H1 (cell line): Measurements from ENCODE around the gene CHN2. TPM values are rescaled to one million over a fixed set of nuclear protein-coding genes. Genes with fewer than 3 reads are reported as not detected.

Experiments
- CTCF ChIA-PET: fragments of 300-600 bp; sonication (Branson Sonifier 250); formaldehyde crosslinking; loops from one replicate; lab custom pipeline; 2021; ENCODE audit not compliant: partially characterized antibody; lab: Charles Lee
- POLR2A ChIA-PET: fragments of 300-600 bp; sonication (Branson Sonifier 250); formaldehyde crosslinking; loops from one replicate; lab custom pipeline; 2021; ENCODE audit warnings: inconsistent platforms; ENCODE audit not compliant: partially characterized antibody; lab: Charles Lee
- DNase-seq, 2 experiments: peaks; one replicate each; pipeline versions ENCODE4 v3.0.0 to v3.0.0-alpha.2; 2010 to 2022; ENCODE audit warnings: low spot score in 2 of 2, low read depth in 1 of 2, mixed read lengths in 1 of 2
- FAIRE-seq: peaks from 2 replicates; lab custom pipeline; 2011; peaks lifted over from hg19 to GRCh38; lab: Jason Lieb, UNC
- H2AFZ ChIP-seq: 2 replicates; pipeline ENCODE4 v1.8.1; 2012; ENCODE audit warnings: low read length, inconsistent platforms
- H2AK5ac ChIP-seq: 2 replicates; pipeline ENCODE4 v1.6.1; 2013; ENCODE audit warnings: low read depth, low read length
- H2BK120ac ChIP-seq: replicated peaks from 2 replicates; pipeline ENCODE3; 2013; ENCODE audit warnings: low read depth, low read length, inconsistent platforms
- H2BK12ac ChIP-seq: 2 replicates; pipeline ENCODE4 v1.6.1; 2013; ENCODE audit warnings: low read depth, low read length
- H2BK15ac ChIP-seq: 2 replicates; pipeline ENCODE4 v1.6.1; 2013; ENCODE audit warnings: low read length
- H2BK20ac ChIP-seq: 2 replicates; pipeline ENCODE4 v1.6.1; 2013; ENCODE audit warnings: low read length
- H2BK5ac ChIP-seq: 2 replicates; pipeline ENCODE4 v1.6.1; 2013; ENCODE audit warnings: low read depth, low read length
- H3K14ac ChIP-seq: 2 replicates; pipeline ENCODE4 v1.6.1; 2013; ENCODE audit warnings: inconsistent platforms; ENCODE audit not compliant: insufficient read length
- H3K18ac ChIP-seq: 2 replicates; pipeline ENCODE4 v1.6.1; 2013; ENCODE audit warnings: low read length; ENCODE audit errors: extremely low read depth
- H3K23ac ChIP-seq: 2 replicates; pipeline ENCODE4 v1.6.1; 2013; ENCODE audit warnings: inconsistent platforms; ENCODE audit not compliant: insufficient read length
- H3K23me2 ChIP-seq: 2 replicates; pipeline ENCODE4 v1.6.1; 2013; ENCODE audit warnings: low read depth, low read length
- H3K27ac ChIP-seq: 2 replicates; pipeline ENCODE4 v1.6.1; 2011; ENCODE audit warnings: low read depth, low read length, inconsistent platforms
- H3K27me3 ChIP-seq, 4 experiments: replicated peaks in 1 of 4; 1 replicate in 1 of 4; 2 replicates in 3 of 4; pipeline versions ENCODE4 v1.6.1 to v1.8.1; 2011 to 2013; ENCODE audit warnings: low read length in 3 of 4, mild to moderate bottlenecking in 3 of 4, inconsistent platforms in 2 of 4, mixed read lengths in 2 of 4, moderate library complexity in 1 of 4; ENCODE audit not compliant: control insufficient read depth in 3 of 4, insufficient read depth in 3 of 4; ENCODE audit errors: extremely low read depth in 1 of 4
- H3K36me3 ChIP-seq, 4 experiments: 2 replicates each; pipeline versions ENCODE4 v1.6.1 to v1.8.1; 2011 to 2013; ENCODE audit warnings: mild to moderate bottlenecking in 4 of 4, low read length in 3 of 4, moderate library complexity in 2 of 4, control low read depth in 1 of 4, inconsistent platforms in 1 of 4; ENCODE audit not compliant: insufficient read depth in 4 of 4, control insufficient read depth in 2 of 4
- H3K4ac ChIP-seq: replicated peaks from 2 replicates; pipeline ENCODE3; 2013; ENCODE audit warnings: low read length, low read depth, mixed read lengths, inconsistent platforms; ENCODE audit not compliant: insufficient read length
- H3K4me1 ChIP-seq, 4 experiments: replicated peaks in 1 of 4; 1 replicate in 1 of 4; 2 replicates in 3 of 4; pipeline versions ENCODE4 v1.6.1 to v1.8.1; 2011 to 2013; ENCODE audit warnings: low read length in 3 of 4, inconsistent platforms in 2 of 4, mixed read lengths in 1 of 4; ENCODE audit not compliant: insufficient read depth in 4 of 4, control insufficient read depth in 3 of 4
- H3K4me2 ChIP-seq, 2 experiments: 2 replicates each; pipeline versions ENCODE4 v1.6.1 to v1.8.1; 2011 to 2013; ENCODE audit warnings: low read depth in 2 of 2, low read length in 2 of 2, control low read depth in 1 of 2, inconsistent platforms in 1 of 2, mild to moderate bottlenecking in 1 of 2; ENCODE audit not compliant: insufficient read depth in 1 of 2
- H3K4me3 ChIP-seq, 4 experiments: fragments of 200-600, 300-600 bp in 1 of 4; sonication (generic), shearing (Covaris generic), sonication (Bioruptor Twin) in 1 of 4; 2 replicates each; pipeline versions ENCODE4 v1.5.1 to v1.8.1; 2011 to 2016; ENCODE audit warnings: low read length in 4 of 4, low read depth in 3 of 4, control low read depth in 2 of 4, inconsistent platforms in 2 of 4, mild to moderate bottlenecking in 2 of 4, mixed read lengths in 1 of 4, moderate library complexity in 1 of 4; ENCODE audit not compliant: insufficient read depth in 2 of 4; ENCODE audit errors: extremely low read depth in 1 of 4
- H3K56ac ChIP-seq: replicated peaks from 2 replicates; pipeline ENCODE3; 2013; ENCODE audit warnings: low read depth, mild to moderate bottlenecking, mixed read lengths, low read length, inconsistent platforms; ENCODE audit not compliant: insufficient read length
- H3K79me1 ChIP-seq: 2 replicates; pipeline ENCODE4 v1.6.1; 2013; ENCODE audit warnings: low read depth, low read length, control low read depth
- H3K79me2 ChIP-seq, 2 experiments: 2 replicates each; pipeline versions ENCODE4 v1.6.1 to v1.8.1; 2012 to 2013; ENCODE audit warnings: low read length in 2 of 2, mild to moderate bottlenecking in 2 of 2, inconsistent platforms in 1 of 2; ENCODE audit not compliant: insufficient read depth in 2 of 2, control insufficient read depth in 1 of 2
- H3K9ac ChIP-seq, 4 experiments: replicated peaks in 1 of 4; 1 replicate in 1 of 4; 2 replicates in 3 of 4; pipeline versions ENCODE4 v1.6.1 to v1.8.1; 2011 to 2013; ENCODE audit warnings: low read depth in 3 of 4, low read length in 3 of 4, control low read depth in 2 of 4, mild to moderate bottlenecking in 2 of 4, moderate library complexity in 2 of 4, inconsistent platforms in 1 of 4; ENCODE audit errors: extremely low read depth in 1 of 4
- H3K9me3 ChIP-seq, 2 experiments: 2 replicates each; pipeline versions ENCODE4 v1.6.1 to v1.8.1; 2012 to 2013; ENCODE audit warnings: mild to moderate bottlenecking in 2 of 2, moderate library complexity in 2 of 2, control low read depth in 1 of 2, inconsistent platforms in 1 of 2, low read depth in 1 of 2, low read length in 1 of 2, mixed read lengths in 1 of 2; ENCODE audit not compliant: insufficient read depth in 2 of 2
- H4K20me1 ChIP-seq, 2 experiments: replicated peaks in 1 of 2; 2 replicates each; pipeline versions ENCODE3 to v1.8.1; 2011 to 2013; ENCODE audit warnings: inconsistent platforms in 2 of 2, low read length in 2 of 2, mild to moderate bottlenecking in 1 of 2; ENCODE audit not compliant: insufficient read depth in 2 of 2, control insufficient read depth in 1 of 2
- H4K5ac ChIP-seq: 2 replicates; pipeline ENCODE4 v1.6.1; 2013; ENCODE audit warnings: low read length, low read depth, mixed read lengths, inconsistent platforms; ENCODE audit not compliant: insufficient read length
- H4K8ac ChIP-seq: 2 replicates; pipeline ENCODE4 v1.8.0; 2013; ENCODE audit warnings: mild to moderate bottlenecking, moderate library complexity, low read length, inconsistent platforms; ENCODE audit not compliant: insufficient read depth; ENCODE audit errors: extremely low read depth
- H4K91ac ChIP-seq: replicated peaks from 2 replicates; pipeline ENCODE3; 2013; ENCODE audit warnings: low read length, mixed read lengths, inconsistent platforms; ENCODE audit not compliant: insufficient read length
- BRCA1 ChIP-seq: IDR thresholded peaks from 2 replicates; pipeline ENCODE4 v1.6.1; 2012; ENCODE audit warnings: low read depth, low read length, improper control_type of control experiment
- FOSL1 ChIP-seq: IDR thresholded peaks from 2 replicates; pipeline ENCODE4 v1.6.1; 2011; ENCODE audit warnings: mild to moderate bottlenecking, low read depth, low read length, moderate library complexity; ENCODE audit not compliant: insufficient read depth
- MAFK ChIP-seq: IDR thresholded peaks from 2 replicates; pipeline ENCODE4 v1.6.1; 2012; ENCODE audit warnings: low read depth, mild to moderate bottlenecking, improper control_type of control experiment, low read length
- POLR2AphosphoS5 ChIP-seq: IDR thresholded peaks from 2 replicates; pipeline ENCODE4 v1.6.1; 2011; ENCODE audit warnings: low read depth, low read length
- RFX5 ChIP-seq: IDR thresholded peaks from 2 replicates; pipeline ENCODE4 v1.6.1; 2011; ENCODE audit warnings: low read depth, low read length, improper control_type of control experiment, borderline replicate concordance
- SIX5 ChIP-seq: IDR thresholded peaks from 2 replicates; pipeline ENCODE4 v1.6.1; 2011; ENCODE audit warnings: mild to moderate bottlenecking, low read depth, low read length
- SUZ12 ChIP-seq: fragments of 200-600 bp; sonication (generic); IDR thresholded peaks from 2 replicates; pipeline ENCODE4 v1.6.1; 2012; ENCODE audit warnings: mild to moderate bottlenecking, inconsistent platforms, low read length, moderate library complexity, mixed read lengths
- WGBS, 2 experiments: shearing (Covaris generic) in 1 of 2; methylation state at CpG; one replicate each; pipeline versions ENCODE4 v1.1.6 to v1.1.7; 2013 to 2015; ENCODE audit warnings: low lambda C conversion rate in 2 of 2, mixed read lengths in 2 of 2, inconsistent platforms in 1 of 2, low coverage in 1 of 2, missing lambda C conversion rate in 1 of 2; ENCODE audit not compliant: insufficient replicate concordance in 2 of 2, insufficient coverage in 1 of 2, insufficient read length in 1 of 2; ENCODE audit errors: extremely low coverage in 1 of 2, missing lambda C conversion rate in 1 of 2; 5-methylcytosine and 5-hydroxymethylcytosine counted together
- polyA plus RNA-seq, 7 experiments: library from polyadenylated mRNA; depleted of rRNA in 3 of 7; stranded (reverse) in 5 of 7; unstranded in 2 of 7; fragments of >200 nt in 5 of 7; fragments of 200-250 nt in 2 of 7; gene quantifications; 1 replicate in 5 of 7; 2 replicates in 1 of 7; 4 replicates in 1 of 7; pipeline versions ENCODE4 v1.2.1 to v1.2.3, GENCODE V29; 2011 to 2013; ENCODE audit warnings: missing spikeins in 2 of 7, mixed read lengths in 2 of 7
- total RNA-seq: library from RNA; stranded (reverse); fragmentation: NEBNext Ultra II Directional; extraction: Animal tissue kit (Norgen Biotek cat#: 25700); gene quantifications from 2 replicates; pipeline ENCODE4 v1.2.1, GENCODE V29; 2021

CHN2 gene
- total and polyA plus RNA-seq, 2 of the 8 experiments (the other 6 are each of a cell fraction or from before 2014, with no cell fraction given) = 2.9 to 4.8 TPM

DNA sequence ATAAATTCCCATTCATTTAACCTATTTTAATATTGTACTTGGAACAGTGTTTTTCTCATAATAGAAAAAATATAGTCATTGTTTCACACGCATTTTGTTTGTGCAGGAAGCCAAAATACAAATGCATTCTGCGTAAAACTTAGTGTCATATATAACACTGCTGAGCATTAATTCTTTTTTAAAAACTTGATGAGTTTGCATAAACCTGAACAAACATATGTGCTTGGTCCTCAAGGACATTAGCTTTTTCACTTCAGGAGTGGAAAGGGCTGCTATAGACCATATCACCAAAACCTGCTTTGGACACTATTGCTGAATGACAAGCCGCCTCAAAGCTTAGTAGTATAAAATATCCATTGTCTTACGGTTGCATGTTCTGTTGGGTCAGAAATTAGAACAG is 267.4 kb downstream of the CHN2 start:
- FAIRE-seq = no peak
- Histone ChIP-seq H4K5ac (no peak overlapping the region), H3K79me1 (no peaks in the 10 kb centered on the region), H3K79me2 (no peaks in the 10 kb centered on the region), H3K4me3 (no peak overlapping the region), H2BK120ac (no peak overlapping the region), H3K4me2 (no peak overlapping the region), H3K56ac (no peak overlapping the region), H2AK5ac (no peak overlapping the region; the same call in 1 of the 2 replicates), H2AFZ (no peak overlapping the region), H3K9ac (no peak overlapping the region), H4K20me1 (no peaks in the 10 kb centered on the region), H3K36me3 (no peaks in the 10 kb centered on the region), H3K9me3 (no peaks in the 10 kb centered on the region), H2BK20ac (no peak overlapping the region), H2BK12ac (no peak overlapping the region), H3K4ac (no peak overlapping the region), H3K14ac (no peak overlapping the region), H3K4me1 (0 out of 7 replicates have a peak, but pooled peaks cover 0 to 2% (median 0%) of the 10 kb centered on the region in 4 experiments), H4K8ac (no peak overlapping the region), H3K18ac (no peak overlapping the region), H2BK5ac (no peak overlapping the region), H3K23me2 (no peaks in the 10 kb centered on the region), H3K27ac (no peak overlapping the region), H3K23ac (no peak overlapping the region), H3K27me3 (no peaks in the 10 kb centered on the region), H4K91ac (no peak overlapping the region), H2BK15ac (no peak overlapping the region)
- WGBS, 2 experiments = 84% methylated on average over 4 of the region's 4 CpGs; no CpG with 5 or more reads in 1 of the 2 experiments
- ChIA-PET CTCF (no interaction called here), POLR2A (no interaction called here)
- no peak for DNase-seq
- no peak for TF ChIP-seq MAFK
- no peak for TF ChIP-seq POLR2AphosphoS5
- no peak for TF ChIP-seq SUZ12
- TF ChIP-seq RFX5 = no peak
- no peak for TF ChIP-seq FOSL1
- no peak for TF ChIP-seq BRCA1
- TF ChIP-seq SIX5 = no peak
